ENCODE results near the gene GREM1. TPM values are rescaled to one million over a fixed set of nuclear protein-coding genes. Genes with fewer than 3 reads are reported as not detected.

The GREM1 gene
- total and polyA plus RNA-seq, 2 donors (not counting 1 experiment from before 2014, with no cell fraction given) = 364 to 1,863 TPM

- H2AFZ ChIP-seq (ENCODE audit: low read length) = no peak overlapping the region
- H3K79me2 ChIP-seq (ENCODE audit: control insufficient read depth, insufficient read depth, low read length) = no peaks in the 10 kb centered on the region
- H3K27ac ChIP-seq (ENCODE audit: insufficient read depth, low read length) = no peak overlapping the region
- no peaks in the 10 kb centered on the region for H3K27me3 ChIP-seq (ENCODE audit: control insufficient read depth, insufficient read depth, low read length)
- H3K9ac ChIP-seq (ENCODE audit: insufficient read depth, low read length) = no peak overlapping the region
- no peak for DNase-seq (ENCODE audit: low read depth in 2 of 2)
- no peak for TF ChIP-seq EZH2 (IDR thresholded peaks at IDR 0.05; ENCODE audit: low read length, missing control alignments)
- no peak for TF ChIP-seq CTCF (conservative IDR thresholded peaks at IDR 0.05 in 1 of 2, IDR thresholded peaks at IDR 0.05 in 1 of 2; ENCODE audit: low read depth in 1 of 2, low read length in 2 of 2)
- H3K4me1 ChIP-seq (ENCODE audit: control insufficient read depth, extremely low read depth, insufficient read depth, low read length) = no peaks in the 10 kb centered on the region
- H3K36me3 ChIP-seq (ENCODE audit: control insufficient read depth, insufficient read depth, low read length) = no peaks in the 10 kb centered on the region
- H3K4me2 ChIP-seq (ENCODE audit: extremely low read depth, insufficient read depth, low read length) = no peak overlapping the region
- H4K20me1 ChIP-seq (ENCODE audit: control insufficient read depth, extremely low read depth, insufficient read depth, low read length) = no peaks in the 10 kb centered on the region
- H3K4me3 ChIP-seq (replicated peaks in 1 of 4; ENCODE audit: control extremely low read depth in 1 of 4, insufficient read depth in 1 of 4, low read depth in 3 of 4, low read length in 4 of 4) = no peak overlapping the region
- H3K9me3 ChIP-seq (ENCODE audit: control insufficient read depth, insufficient read depth, low read depth, low read length) = no peaks in the 10 kb centered on the region
Measured at GRCh38 chr15:32738666-32739065, 20.9 kb downstream of the GREM1 start.

GRCh38 chr15:32739522-32740063, 21.8 kb downstream of the GREM1 start:
- no peak overlapping the region for H3K9ac ChIP-seq (ENCODE audit: insufficient read depth, low read length)
- no peak overlapping the region for H2AFZ ChIP-seq (ENCODE audit: low read length)
- no peaks in the 10 kb centered on the region for H3K27me3 ChIP-seq (ENCODE audit: control insufficient read depth, insufficient read depth, low read length)
- H3K36me3 ChIP-seq (ENCODE audit: control insufficient read depth, insufficient read depth, low read length) = no peaks in the 10 kb centered on the region
- H3K79me2 ChIP-seq (ENCODE audit: control insufficient read depth, insufficient read depth, low read length) = no peaks in the 10 kb centered on the region
- H3K27ac ChIP-seq (ENCODE audit: insufficient read depth, low read length) = no peak overlapping the region
- no peak overlapping the region for H3K4me3 ChIP-seq (replicated peaks in 1 of 4; ENCODE audit: control extremely low read depth in 1 of 4, insufficient read depth in 1 of 4, low read depth in 3 of 4, low read length in 4 of 4)
- no peaks in the 10 kb centered on the region for H3K9me3 ChIP-seq (ENCODE audit: control insufficient read depth, insufficient read depth, low read depth, low read length)
- TF ChIP-seq CTCF (conservative IDR thresholded peaks at IDR 0.05 in 1 of 2, IDR thresholded peaks at IDR 0.05 in 1 of 2; ENCODE audit: low read depth in 1 of 2, low read length in 2 of 2) (no peak), EZH2 (IDR thresholded peaks at IDR 0.05; ENCODE audit: low read length, missing control alignments) (no peak)
- no peaks in the 10 kb centered on the region for H4K20me1 ChIP-seq (ENCODE audit: control insufficient read depth, extremely low read depth, insufficient read depth, low read length)
- no peak for DNase-seq (ENCODE audit: low read depth in 2 of 2)
- H3K4me1 ChIP-seq (ENCODE audit: control insufficient read depth, extremely low read depth, insufficient read depth, low read length) = no peaks in the 10 kb centered on the region
- no peak overlapping the region for H3K4me2 ChIP-seq (ENCODE audit: extremely low read depth, insufficient read depth, low read length)

- no peaks in the 10 kb centered on the region for H3K36me3 ChIP-seq (ENCODE audit: control insufficient read depth, insufficient read depth, low read length)
- no peak overlapping the region for H3K4me2 ChIP-seq (ENCODE audit: extremely low read depth, insufficient read depth, low read length)
- no peaks in the 10 kb centered on the region for H3K79me2 ChIP-seq (ENCODE audit: control insufficient read depth, insufficient read depth, low read length)
- no peak overlapping the region for H3K27ac ChIP-seq (ENCODE audit: insufficient read depth, low read length)
- no peak overlapping the region for H2AFZ ChIP-seq (ENCODE audit: low read length)
- no peaks in the 10 kb centered on the region for H3K9me3 ChIP-seq (ENCODE audit: control insufficient read depth, insufficient read depth, low read depth, low read length)
- TF ChIP-seq EZH2 (IDR thresholded peaks at IDR 0.05; ENCODE audit: low read length, missing control alignments) (no peak), CTCF (conservative IDR thresholded peaks at IDR 0.05 in 1 of 2, IDR thresholded peaks at IDR 0.05 in 1 of 2; ENCODE audit: low read depth in 1 of 2, low read length in 2 of 2) (no peak)
- H3K4me1 ChIP-seq (ENCODE audit: control insufficient read depth, extremely low read depth, insufficient read depth, low read length) = no peaks in the 10 kb centered on the region
- H3K27me3 ChIP-seq (ENCODE audit: control insufficient read depth, insufficient read depth, low read length) = no peaks in the 10 kb centered on the region
- no peaks in the 10 kb centered on the region for H4K20me1 ChIP-seq (ENCODE audit: control insufficient read depth, extremely low read depth, insufficient read depth, low read length)
- H3K4me3 ChIP-seq (replicated peaks in 1 of 4; ENCODE audit: control extremely low read depth in 1 of 4, insufficient read depth in 1 of 4, low read depth in 3 of 4, low read length in 4 of 4) = no peak overlapping the region
- DNase-seq (ENCODE audit: low read depth in 2 of 2) = peak; percentile 18 to 33
- H3K9ac ChIP-seq (ENCODE audit: insufficient read depth, low read length) = no peak overlapping the region
Measured at GRCh38 chr15:32743411-32744140, 25.8 kb downstream of the GREM1 start.
